IgD-negative memory B cell (primary cell): ENCODE data around the gene NGDN. TPM values are rescaled to one million over a fixed set of nuclear protein-coding genes. Genes with fewer than 3 reads are reported as not detected.

ENCODE experiments used
- H3K27ac Mint-ChIP-seq, 3 donors: one replicate each; pipeline ENCODE4 v1.8.0; 2020 to 2022; ENCODE audit warnings: mild to moderate bottlenecking in 3 of 3, mixed read lengths in 3 of 3, moderate library complexity in 1 of 3
- H3K27me3 Mint-ChIP-seq: one replicate; pipeline ENCODE4 v1.8.0; 2021; ENCODE audit warnings: mixed read lengths
- H3K36me3 Mint-ChIP-seq: one replicate; pipeline ENCODE4 v1.8.0; 2020; ENCODE audit warnings: mild to moderate bottlenecking, mixed read lengths
- H3K4me1 Mint-ChIP-seq, 3 donors: one replicate each; pipeline ENCODE4 v1.8.0; 2020 to 2022; ENCODE audit warnings: mixed read lengths in 3 of 3, mild to moderate bottlenecking in 1 of 3
- H3K4me3 Mint-ChIP-seq, 4 donors: one replicate each; pipeline ENCODE4 v1.8.0; 2020 to 2022; ENCODE audit warnings: mild to moderate bottlenecking in 4 of 4, mixed read lengths in 4 of 4, moderate library complexity in 3 of 4
- H3K9me3 Mint-ChIP-seq, 3 donors: one replicate each; pipeline ENCODE4 v1.8.0; 2020 to 2021; ENCODE audit warnings: mixed read lengths in 3 of 3, mild to moderate bottlenecking in 1 of 3
- polyA plus RNA-seq: library from polyadenylated mRNA; unstranded; fragments of 300-500 nt; fragmentation: Illumina TruSeq; gene quantifications from one replicate; pipeline ENCODE4 v1.2.3, GENCODE V29; 2021

NGDN gene
- polyA plus RNA-seq, 1 donor from 2014 or later = 74.1 TPM

DNA sequence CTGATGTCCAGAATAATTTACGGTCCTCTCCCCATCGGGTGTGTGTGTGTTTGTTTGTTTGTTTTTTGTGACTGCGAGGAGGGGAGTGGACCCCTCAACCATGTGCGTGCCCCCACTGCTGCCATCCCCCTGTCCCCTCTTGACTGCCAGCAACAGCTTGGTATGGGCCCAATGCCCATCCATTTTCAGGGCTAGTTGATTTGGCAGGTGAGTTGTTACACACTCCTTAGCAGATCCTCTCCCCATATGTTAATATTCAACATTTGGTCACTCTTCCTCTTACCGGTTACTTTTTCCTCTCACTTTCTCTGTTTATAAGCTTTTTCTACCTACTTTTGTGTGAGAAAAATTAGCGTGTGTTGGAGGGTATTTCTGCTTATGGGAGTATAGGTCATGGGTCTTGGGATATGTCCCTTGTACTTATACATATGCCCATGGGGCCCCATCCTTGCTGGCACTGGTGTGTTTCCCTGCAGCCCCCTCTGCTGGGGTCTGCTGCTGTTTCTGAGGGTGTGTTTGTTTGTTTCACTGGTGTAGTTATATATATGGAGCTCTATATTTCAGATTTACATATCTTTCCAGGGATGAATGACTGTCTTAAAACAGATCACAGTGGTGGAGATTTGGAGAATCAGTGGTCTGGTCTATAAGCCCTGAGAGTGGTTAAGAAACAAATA is 48.3 kb downstream of the NGDN start:
- Mint-ChIP-seq H3K36me3 (peaks cover 21% of the 10 kb centered on the region), H3K27ac (no peak overlapping the region), H3K27me3 (no peaks in the 10 kb centered on the region), H3K9me3 (no peaks in the 10 kb centered on the region), H3K4me1 (no peaks in the 10 kb centered on the region), H3K4me3 (no peak overlapping the region)

DNA sequence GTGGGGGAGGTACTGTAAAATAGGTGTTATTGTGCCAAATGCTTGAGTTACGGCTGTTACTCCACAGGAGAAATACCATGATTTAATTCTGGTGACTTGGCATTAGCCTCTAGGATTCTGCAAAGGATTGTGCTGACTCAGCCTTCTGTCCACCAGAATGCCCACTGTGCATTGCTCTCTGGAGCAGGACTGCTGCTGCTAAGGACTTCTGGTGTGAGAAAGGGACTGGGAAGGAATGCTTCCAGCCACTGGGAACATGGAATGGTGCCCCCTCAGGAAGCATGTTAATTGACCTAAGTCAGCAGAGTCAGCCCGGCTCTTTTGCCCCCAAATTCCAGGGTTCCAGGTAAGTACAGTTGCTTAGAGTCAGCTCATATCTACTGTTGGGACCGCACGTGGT is 49.2 kb downstream of the NGDN start:
- Mint-ChIP-seq H3K4me3 (no peak overlapping the region), H3K27ac (no peak overlapping the region), H3K4me1 (no peaks in the 10 kb centered on the region)

GRCh38 chr14:23520899-23521533 is 51.5 kb downstream of the NGDN start:
- peaks cover 7% of the 10 kb centered on the region for H3K36me3 Mint-ChIP-seq
- no peak overlapping the region for H3K27ac Mint-ChIP-seq
- no peaks in the 10 kb centered on the region for H3K27me3 Mint-ChIP-seq
- no peak overlapping the region for H3K4me3 Mint-ChIP-seq
- no peaks in the 10 kb centered on the region for H3K9me3 Mint-ChIP-seq
- H3K4me1 Mint-ChIP-seq = no peaks in the 10 kb centered on the region

More for the DNA sequence above, 49.2 kb downstream of the NGDN start:
- no peaks in the 10 kb centered on the region for H3K9me3 Mint-ChIP-seq
- H3K36me3 Mint-ChIP-seq = peaks cover 21% of the 10 kb centered on the region
- no peaks in the 10 kb centered on the region for H3K27me3 Mint-ChIP-seq

DNA sequence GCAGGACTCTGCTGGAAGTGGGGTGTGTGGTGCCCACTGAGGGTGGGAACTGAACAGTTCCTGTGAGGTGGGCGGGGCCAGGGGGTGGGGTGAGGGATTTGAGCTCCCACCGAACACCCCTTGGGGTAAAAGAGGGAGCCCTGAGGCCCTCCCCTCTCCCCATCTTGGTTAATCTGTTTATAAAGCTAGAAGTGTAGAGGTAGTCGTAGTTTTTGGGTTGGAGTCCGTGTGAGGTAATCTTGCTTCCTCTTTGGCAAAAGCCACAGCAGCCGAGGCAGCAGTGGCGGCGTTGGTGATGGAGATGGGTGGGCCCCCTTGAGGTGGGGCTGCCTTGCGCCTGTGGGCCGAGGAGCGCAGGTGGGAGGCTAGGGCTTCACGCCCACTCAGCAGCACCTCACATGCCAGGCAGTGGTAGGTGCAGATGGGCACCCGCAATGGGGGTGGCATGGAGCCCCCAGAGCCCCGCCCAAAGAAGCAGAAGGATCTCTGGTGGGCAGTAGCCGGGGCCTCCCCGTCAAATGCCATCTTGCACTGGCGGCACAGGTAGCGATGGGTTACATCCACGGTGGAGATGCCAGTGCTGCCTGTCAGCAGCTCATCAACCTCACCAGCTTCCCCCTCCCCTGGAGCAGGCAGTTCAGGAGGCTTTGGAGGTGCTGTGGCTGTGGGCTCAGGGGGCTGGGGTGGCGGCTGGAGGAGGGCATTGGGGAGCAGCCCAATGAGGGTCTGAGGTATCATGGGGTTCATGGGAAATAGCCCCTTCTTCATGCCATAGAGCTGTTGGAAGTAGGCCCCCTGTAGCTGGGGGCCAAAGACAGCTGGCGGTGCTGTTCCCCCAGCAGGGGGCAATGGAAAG is 52.5 kb downstream of the NGDN start:
- peaks cover 7% of the 10 kb centered on the region for H3K36me3 Mint-ChIP-seq
- no peaks in the 10 kb centered on the region for H3K9me3 Mint-ChIP-seq
- H3K27ac Mint-ChIP-seq = peak overlapping the region in 1 of 3 donors; percentile 31
- H3K4me3 Mint-ChIP-seq = no peak overlapping the region
- H3K4me1 Mint-ChIP-seq = no peaks in the 10 kb centered on the region
- H3K27me3 Mint-ChIP-seq = no peaks in the 10 kb centered on the region

GRCh38 chr14:23522643-23523198 is 53.2 kb downstream of the NGDN start:
- Mint-ChIP-seq H3K27me3 (no peaks in the 10 kb centered on the region), H3K9me3 (no peaks in the 10 kb centered on the region), H3K4me3 (no peak overlapping the region), H3K36me3 (peaks cover 7% of the 10 kb centered on the region), H3K27ac (peak overlapping the region in 1 of 3 donors; percentile 57), H3K4me1 (no peaks in the 10 kb centered on the region)

- no peak overlapping the region for H3K4me3 Mint-ChIP-seq
- H3K4me1 Mint-ChIP-seq = no peaks in the 10 kb centered on the region
- no peaks in the 10 kb centered on the region for H3K27me3 Mint-ChIP-seq
- peaks cover 7% of the 10 kb centered on the region for H3K36me3 Mint-ChIP-seq
- no peaks in the 10 kb centered on the region for H3K9me3 Mint-ChIP-seq
- H3K27ac Mint-ChIP-seq = peak overlapping the region in 1 of 3 donors; percentile 57
These were observed 53.9 kb downstream of the NGDN start for GRCh38 chr14:23523229-23524016.

DNA sequence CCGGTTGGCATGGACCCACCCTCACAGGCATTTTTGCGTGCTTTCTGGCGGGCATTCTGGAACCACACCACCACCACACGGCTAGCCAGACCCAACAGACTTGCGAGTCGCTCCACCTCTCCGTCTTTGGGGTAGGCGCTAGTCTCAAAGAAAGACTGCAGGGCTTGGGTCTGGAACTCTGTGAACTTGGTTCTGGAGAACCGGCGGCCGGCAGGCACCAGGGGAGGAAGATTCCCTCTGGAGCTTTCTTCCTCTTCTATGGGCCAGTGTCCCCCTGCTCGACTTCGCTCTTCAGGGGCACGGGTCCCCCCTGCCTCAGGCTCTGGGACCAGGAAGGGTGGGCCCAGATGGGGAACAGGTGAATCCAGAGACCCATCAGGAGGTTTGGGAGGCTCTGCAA is 55.5 kb downstream of the NGDN start:
- Mint-ChIP-seq H3K36me3 (peaks cover 3% of the 10 kb centered on the region), H3K27ac (no peak overlapping the region), H3K27me3 (no peaks in the 10 kb centered on the region)

DNA sequence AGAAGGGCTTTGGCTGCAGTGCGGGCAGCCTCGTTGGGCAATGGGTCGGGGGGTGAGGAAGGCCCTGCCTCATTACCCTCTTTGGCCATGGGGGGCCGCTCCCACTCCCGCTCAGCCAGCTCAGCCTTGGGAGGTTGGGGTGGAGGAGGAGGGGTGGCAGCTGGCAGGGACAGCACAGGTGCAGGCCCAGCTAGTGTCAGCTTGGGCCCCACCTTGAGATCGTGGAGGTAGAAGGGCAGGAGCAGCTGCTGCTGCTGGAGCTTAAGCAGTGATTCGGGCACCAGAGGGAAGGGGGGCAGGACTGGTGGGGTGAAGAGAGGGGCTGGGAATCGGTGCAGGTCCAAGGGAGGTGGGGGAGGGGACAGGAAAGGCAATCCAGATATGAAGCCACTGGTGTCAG is 56.1 kb downstream of the NGDN start:
- Mint-ChIP-seq H3K27ac (no peak overlapping the region), H3K4me3 (no peak overlapping the region), H3K9me3 (no peaks in the 10 kb centered on the region), H3K4me1 (no peaks in the 10 kb centered on the region), H3K36me3 (no peaks in the 10 kb centered on the region), H3K27me3 (no peaks in the 10 kb centered on the region)

More for the DNA sequence above, 55.5 kb downstream of the NGDN start:
- no peak overlapping the region for H3K4me3 Mint-ChIP-seq
- H3K9me3 Mint-ChIP-seq = no peaks in the 10 kb centered on the region
- H3K4me1 Mint-ChIP-seq = no peaks in the 10 kb centered on the region

Other genes with a start within 250 kb of the NGDN start
- not detected for gene RNF212B, start 231.8 kb upstream of the NGDN start, polyA plus RNA-seq
- 5.6 TPM for gene HOMEZ, start 183.6 kb upstream of the NGDN start, polyA plus RNA-seq
- gene PPP1R3E, start 166.8 kb upstream of the NGDN start, polyA plus RNA-seq = 2.3 TPM
- 0.65 TPM for gene BCL2L2, start 162.9 kb upstream of the NGDN start, polyA plus RNA-seq
- 127 TPM for gene PABPN1, start 148.2 kb upstream of the NGDN start, polyA plus RNA-seq
- gene SLC22A17, start 116.8 kb upstream of the NGDN start, polyA plus RNA-seq = 0.49 TPM
- gene EFS, start 104.5 kb upstream of the NGDN start, polyA plus RNA-seq = not detected
- not detected for gene IL25, start 96.9 kb upstream of the NGDN start, polyA plus RNA-seq
- gene CMTM5, start 92.7 kb upstream of the NGDN start, polyA plus RNA-seq = 0.80 TPM
- gene MYH6, start 61.4 kb upstream of the NGDN start, polyA plus RNA-seq = not detected
- not detected for gene MYH7, start 34.0 kb upstream of the NGDN start, polyA plus RNA-seq
- 0.26 TPM for gene ZFHX2, start 82.1 kb downstream of the NGDN start, polyA plus RNA-seq
- gene THTPA, start 86.6 kb downstream of the NGDN start, polyA plus RNA-seq = 18.1 TPM
- gene AP1G2, start 98.1 kb downstream of the NGDN start, polyA plus RNA-seq = 119 TPM
- gene JPH4, start 109.1 kb downstream of the NGDN start, polyA plus RNA-seq = 0.15 TPM
- gene DHRS2, start 166.7 kb downstream of the NGDN start, polyA plus RNA-seq = not detected